ENCODE measurements around the gene ATP6V1G2.

DNA sequence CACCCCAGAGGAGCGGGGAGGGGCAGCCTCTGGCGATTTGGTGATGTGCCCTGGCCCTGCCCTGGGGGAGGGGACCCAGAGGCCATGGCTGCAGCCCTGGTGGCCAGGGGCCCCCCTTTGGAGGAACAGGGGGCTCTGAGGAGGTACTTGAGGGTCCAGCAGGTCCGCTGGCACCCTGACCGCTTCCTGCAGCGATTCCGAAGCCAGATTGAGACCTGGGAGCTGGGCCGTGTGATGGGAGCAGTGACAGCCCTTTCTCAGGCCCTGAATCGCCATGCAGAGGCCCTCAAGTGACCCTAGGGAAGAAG, 11.9 kb upstream of the ATP6V1G2 start:
- TF ChIP-seq POLR2AphosphoS5 (IDR thresholded peaks at IDR 0.05; ENCODE audit: low read depth, low read length) (no peak), POLR2A (IDR thresholded peaks at IDR 0.05; ENCODE audit: low read depth, low read length) (no peak; the same call in 1 of the 2 replicates)

All from GM12892 (cell line).